K562 (cell line): ENCODE data around the gene BIVM. TPM values are rescaled to one million over a fixed set of nuclear protein-coding genes. Genes with fewer than 3 reads are reported as not detected.
A peak's percentile ranks its signal among the peaks of the same experiment; 100 is the strongest.

ENCODE experiments used
- BCLAF1 ChIP-seq, 2 experiments: fragments of 450-650 bp in 1 of 2; IDR thresholded peaks; 2 replicates each; pipeline ENCODE4 v1.6.1; 2011 to 2017; ENCODE audit warnings: low read depth in 2 of 2, antibody characterized with exemption in 1 of 2, borderline replicate concordance in 1 of 2, low read length in 1 of 2, mild to moderate bottlenecking in 1 of 2, mixed read lengths in 1 of 2; ENCODE audit not compliant: control insufficient read depth in 1 of 2
- BRF1 ChIP-seq: IDR thresholded peaks from 3 replicates; pipeline ENCODE4 v1.6.1; 2011; ENCODE audit warnings: borderline replicate concordance, mild to moderate bottlenecking; ENCODE audit not compliant: insufficient read length; ENCODE audit errors: extremely low read depth
- CREB3 ChIP-seq: fragments of 450-650 bp; conservative IDR thresholded peaks from 2 replicates; pipeline ENCODE4 v1.6.1; 2016; ENCODE audit warnings: missing genetic modification characterization, low read depth, mild to moderate bottlenecking, missing compliant biosample characterization, moderate library complexity
- GATAD2B ChIP-seq: fragments of 450-650 bp; IDR thresholded peaks from 2 replicates; pipeline ENCODE4 v1.6.1; 2017; ENCODE audit warnings: mild to moderate bottlenecking, borderline replicate concordance
- HNRNPK ChIP-seq: fragments of 200-400 bp; formaldehyde crosslinking; IDR thresholded peaks from one replicate; pipeline ENCODE4 v1.6.1; 2018; ENCODE audit warnings: mild to moderate bottlenecking, low read depth, low read length; ENCODE audit not compliant: poor library complexity, severe bottlenecking
- JUN ChIP-seq, 2 experiments: sonication (generic) in 1 of 2; formaldehyde crosslinking in 1 of 2; IDR thresholded peaks; 2 replicates each; pipeline versions ENCODE4 v1.6.1 to v1.8.0; 2012 to 2022; ENCODE audit warnings: borderline replicate concordance in 2 of 2, mild to moderate bottlenecking in 2 of 2, improper control_type of control experiment in 1 of 2, low read depth in 1 of 2, low read length in 1 of 2, missing genetic modification reagents in 1 of 2
- NFRKB ChIP-seq: fragments of 450-650 bp; IDR thresholded peaks from 2 replicates; pipeline ENCODE4 v1.6.1; 2016; ENCODE audit warnings: low read depth
- NRF1 ChIP-seq, 2 experiments: fragments of 450-650 bp; IDR thresholded peaks in 1 of 2; conservative IDR thresholded peaks in 1 of 2; 2 replicates each; pipeline ENCODE4 v1.6.1; 2014; ENCODE audit warnings: mild to moderate bottlenecking in 2 of 2
- POLR2AphosphoS5 ChIP-seq: IDR thresholded peaks from 2 replicates; pipeline ENCODE4 v1.6.1; 2011; ENCODE audit warnings: mild to moderate bottlenecking, low read depth, low read length, moderate library complexity; ENCODE audit not compliant: control insufficient read depth, insufficient read depth
- SPI1 ChIP-seq: IDR thresholded peaks from 2 replicates; pipeline ENCODE4 v1.6.1; 2011; ENCODE audit warnings: low read depth, low read length, control low read depth, borderline replicate concordance
- TEAD2 ChIP-seq: fragments of 450-650 bp; IDR thresholded peaks from 2 replicates; pipeline ENCODE4 v1.6.1; 2016; ENCODE audit warnings: missing genetic modification characterization, control low read depth, missing compliant biosample characterization
- ZC3H8 ChIP-seq: fragments of 450-650 bp; IDR thresholded peaks from 2 replicates; pipeline ENCODE4 v1.6.1; 2017
- ZHX1 ChIP-seq: fragments of 150-350 bp; conservative IDR thresholded peaks from 2 replicates; pipeline ENCODE4 v1.6.1; 2014; ENCODE audit warnings: low read length
- ZKSCAN1 ChIP-seq: fragments of 150-350 bp; IDR thresholded peaks from 2 replicates; pipeline ENCODE4 v1.6.1; 2016; ENCODE audit warnings: low read depth, low read length
- ZKSCAN8 ChIP-seq: fragments of 200-800 bp; sonication (Bioruptor generic); IDR thresholded peaks from 2 replicates; pipeline ENCODE4 v1.6.1; 2016; ENCODE audit warnings: missing genetic modification characterization, missing compliant biosample characterization
- ZNF143 ChIP-seq: sonication (generic); formaldehyde crosslinking; IDR thresholded peaks from 2 replicates; pipeline ENCODE4 v1.9.0; 2022; ENCODE audit warnings: mild to moderate bottlenecking, missing genetic modification reagents
- ZNF175 ChIP-seq: fragments of 200-800 bp; sonication (Bioruptor generic); IDR thresholded peaks from 2 replicates; pipeline ENCODE4 v1.6.1; 2016; ENCODE audit warnings: low read depth, mild to moderate bottlenecking, missing genetic modification characterization, missing compliant biosample characterization
- ZNF444 ChIP-seq: fragments of 250-450 bp; sonication (Bioruptor Pico); IDR thresholded peaks from 2 replicates; pipeline ENCODE4 v1.4.0; 2020; ENCODE audit warnings: mild to moderate bottlenecking, moderate library complexity
- ZNF76 ChIP-seq: fragments of 250-450 bp; sonication (Bioruptor Pico); IDR thresholded peaks from 2 replicates; pipeline ENCODE4 v1.4.0; 2020; ENCODE audit warnings: mild to moderate bottlenecking, moderate library complexity, borderline replicate concordance
- ZNF764 ChIP-seq: fragments of 250-450 bp; sonication (Bioruptor Pico); IDR thresholded peaks from 2 replicates; pipeline ENCODE4 v1.4.0; 2020; ENCODE audit warnings: low read depth, mild to moderate bottlenecking, moderate library complexity
- ZNF830 ChIP-seq: fragments of 250-450 bp; sonication (Bioruptor Pico); IDR thresholded peaks from 2 replicates; pipeline ENCODE4 v1.5.0; 2021; ENCODE audit warnings: mild to moderate bottlenecking
- polyA plus RNA-seq, 8 experiments: library from polyadenylated mRNA; depleted of rRNA in 4 of 8; stranded (reverse) in 5 of 8; unstranded in 3 of 8; fragments of >200 nt; fragmentation: Nextera tagmentation in 2 of 8; fragmentation: Illumina TruSeq in 1 of 8; extraction: Ambion mirVana in 2 of 8; extraction: Trizol in 1 of 8; gene quantifications; 2 replicates each; pipeline versions ENCODE4 v1.2.1 to v1.2.3, GENCODE V29; 2011 to 2014; ENCODE audit warnings: inconsistent platforms in 1 of 8, missing spikeins in 1 of 8
- total RNA-seq, 7 experiments: library from RNA; depleted of rRNA in 6 of 7; stranded (reverse); fragments of >200 nt in 6 of 7; fragmentation: Illumina TruSeq in 2 of 7; extraction: Trizol in 2 of 7; gene quantifications; 2 replicates each; pipeline versions ENCODE4 v1.2.1 to v1.2.3, GENCODE V29; 2011 to 2021; ENCODE audit warnings: low replicate concordance in 1 of 7

BIVM gene
- total and polyA plus RNA-seq, 9 of the 15 experiments (the other 6 are each of a cell fraction or from before 2014, with no cell fraction given): 3.6 to 23.1 (median 16.8) TPM

- TF ChIP-seq ZNF764 (CRISPR knock-in tag): no peak
- peak; percentile 33; the same call in 1 of the 2 replicates for TF ChIP-seq SPI1
- no peak for TF ChIP-seq GATAD2B
- 0 out of 2 replicates have a peak, but pooled peaks have one; percentile 27 for TF ChIP-seq ZKSCAN1
- no peak; the same call in 1 of the 2 replicates for TF ChIP-seq ZNF143
- TF ChIP-seq CREB3 (tag): no peak
- TF ChIP-seq ZNF175 (CRISPR knock-in tag): no peak
- peak in 1 of 2 experiments; percentile 54; a peak in 1 of 4 replicates for TF ChIP-seq BCLAF1 (IDR thresholded peaks at IDR 0.05; ENCODE audit: borderline replicate concordance in 1 of 2, control insufficient read depth in 1 of 2, low read depth in 2 of 2, low read length in 1 of 2)
- TF ChIP-seq ZNF444 (CRISPR knock-in tag): no peak
- no peak for TF ChIP-seq ZHX1
- TF ChIP-seq ZNF76 (CRISPR knock-in tag): no peak
- no peak for TF ChIP-seq HNRNPK
- TF ChIP-seq JUN (IDR thresholded peaks at IDR 0.05; ENCODE audit: borderline replicate concordance, low read depth, low read length): no peak
- no peak for TF ChIP-seq JUN (CRISPR knock-in tag; IDR thresholded peaks at IDR 0.05; ENCODE audit: borderline replicate concordance)
- 0 out of 2 replicates have a peak, but pooled peaks have one; percentile 64 for TF ChIP-seq NFRKB
- TF ChIP-seq ZNF830 (CRISPR knock-in tag): no peak
- peak; percentile 77 to 80 for TF ChIP-seq NRF1 (conservative IDR thresholded peaks at IDR 0.05 in 1 of 2, IDR thresholded peaks at IDR 0.05 in 1 of 2)
- TF ChIP-seq BRF1: no peak
- TF ChIP-seq ZC3H8: no peak
- peak; percentile 60; the same call in 1 of the 2 replicates for TF ChIP-seq POLR2AphosphoS5
- no peak for TF ChIP-seq TEAD2 (tag)
- no peak for TF ChIP-seq ZKSCAN8 (CRISPR knock-in tag)
Measured at GRCh38 chr13:102845630-102846260, 46.8 kb downstream of the BIVM start, which contains the start of gene ERCC5 (continued).
